HEK293 (cell line): ENCODE data around the gene SDC1.
A peak's percentile ranks its signal among the peaks of the same experiment; 100 is the strongest.

Source experiments
- CTCF ChIA-PET: fragments of 350-600 bp; formaldehyde crosslinking; extraction: SDS; loops from one replicate; lab custom pipeline; 2021; ENCODE audit warnings: antibody characterized with exemption; lab: Yijun Ruan, JAX
- POLR2A ChIA-PET: fragments of 300-600 bp; formaldehyde crosslinking; extraction: SDS; loops from one replicate; lab custom pipeline; 2020; ENCODE audit warnings: antibody characterized with exemption, inconsistent platforms; lab: Yijun Ruan, JAX
- H3K27ac ChIP-seq: fragments of 200-500 bp; sonication (Bioruptor generic); 2 replicates; pipeline ENCODE4 v1.5.1; 2014; ENCODE audit warnings: low read depth, low read length, control low read depth, inconsistent platforms; ENCODE audit errors: extremely low read depth
- H3K36me3 ChIP-seq, 2 experiments: fragments of 200-500 bp in 1 of 2; sonication (Bioruptor generic) in 1 of 2; 1 replicate in 1 of 2; 2 replicates in 1 of 2; pipeline ENCODE4 v1.5.1; 2014 to 2017; ENCODE audit warnings: inconsistent platforms in 2 of 2, low read length in 2 of 2; ENCODE audit not compliant: control insufficient read depth in 2 of 2, insufficient read depth in 1 of 2
- H3K4me1 ChIP-seq: fragments of 200-500 bp; sonication (Bioruptor generic); 2 replicates; pipeline ENCODE4 v1.5.1; 2014; ENCODE audit warnings: mild to moderate bottlenecking, low read length, inconsistent platforms; ENCODE audit not compliant: control insufficient read depth, insufficient read depth
- H3K4me3 ChIP-seq: 2 replicates; pipeline ENCODE4 v1.5.1; 2011; ENCODE audit warnings: low read depth, mild to moderate bottlenecking, control low read depth, low read length, moderate library complexity
- H3K9me3 ChIP-seq: fragments of 200-500 bp; sonication (Bioruptor generic); 2 replicates; pipeline ENCODE4 v1.5.1; 2014; ENCODE audit warnings: low read depth, low read length, inconsistent platforms; ENCODE audit not compliant: control insufficient read depth, insufficient read depth
- BCL11B ChIP-seq: fragments of 450-650 bp; formaldehyde crosslinking; IDR thresholded peaks from 2 replicates; pipeline ENCODE4 v1.5.1; 2016; ENCODE audit warnings: low read depth, missing biosample characterization, missing genetic modification characterization
- ELK4 ChIP-seq: IDR thresholded peaks from 2 replicates; pipeline ENCODE4 v1.6.1; 2011; ENCODE audit warnings: mild to moderate bottlenecking, low read depth, low read length, borderline replicate concordance
- GLIS1 ChIP-seq: fragments of 450-650 bp; formaldehyde crosslinking; IDR thresholded peaks from 2 replicates; pipeline ENCODE4 v1.5.1; 2016; ENCODE audit warnings: missing biosample characterization, missing genetic modification characterization
- PRDM6 ChIP-seq: fragments of 450-650 bp; formaldehyde crosslinking; IDR thresholded peaks from 2 replicates; pipeline ENCODE4 v1.5.1; 2017; ENCODE audit warnings: missing biosample characterization, missing genetic modification characterization
- REST ChIP-seq: fragments of 450-650 bp; formaldehyde crosslinking; IDR thresholded peaks from 2 replicates; pipeline ENCODE4 v1.5.1; 2016; ENCODE audit warnings: missing biosample characterization, missing genetic modification characterization
- ZFP3 ChIP-seq: fragments of 450-650 bp; formaldehyde crosslinking; IDR thresholded peaks from 2 replicates; pipeline ENCODE4 v1.5.1; 2016; ENCODE audit warnings: low read depth, missing biosample characterization, missing genetic modification characterization
- ZFP41 ChIP-seq: fragments of 450-650 bp; formaldehyde crosslinking; IDR thresholded peaks from 2 replicates; pipeline ENCODE4 v1.5.1; 2016; ENCODE audit warnings: missing biosample characterization, missing genetic modification characterization, borderline replicate concordance
- ZIC2 ChIP-seq: fragments of 450-650 bp; formaldehyde crosslinking; IDR thresholded peaks from 2 replicates; pipeline ENCODE4 v1.5.1; 2016; ENCODE audit warnings: missing biosample characterization, missing genetic modification characterization
- ZNF121 ChIP-seq: fragments of 450-650 bp; formaldehyde crosslinking; IDR thresholded peaks from 2 replicates; pipeline ENCODE4 v1.5.1; 2016; ENCODE audit warnings: missing biosample characterization, missing genetic modification characterization
- ZNF214 ChIP-seq: fragments of 450-650 bp; formaldehyde crosslinking; IDR thresholded peaks from 2 replicates; pipeline ENCODE4 v1.5.1; 2017; ENCODE audit warnings: missing biosample characterization, mild to moderate bottlenecking, missing genetic modification characterization, borderline replicate concordance
- ZNF223 ChIP-seq: fragments of 450-650 bp; formaldehyde crosslinking; IDR thresholded peaks from 2 replicates; pipeline ENCODE4 v1.5.1; 2016; ENCODE audit warnings: missing biosample characterization, missing genetic modification characterization
- ZNF274 ChIP-seq, 2 experiments: fragments of 200-500 bp in 1 of 2; fragments of 450-650 bp in 1 of 2; sonication (Bioruptor generic) in 1 of 2; formaldehyde crosslinking in 1 of 2; IDR thresholded peaks; 2 replicates each; pipeline versions ENCODE4 v1.5.1 to v1.6.1; 2014 to 2016; ENCODE audit warnings: borderline replicate concordance in 1 of 2, inconsistent platforms in 1 of 2, low read length in 1 of 2, missing biosample characterization in 1 of 2, missing genetic modification characterization in 1 of 2
- ZNF416 ChIP-seq: fragments of 450-650 bp; formaldehyde crosslinking; IDR thresholded peaks from 2 replicates; pipeline ENCODE4 v1.5.1; 2016; ENCODE audit warnings: missing biosample characterization, missing genetic modification characterization
- ZNF529 ChIP-seq: fragments of 450-650 bp; formaldehyde crosslinking; IDR thresholded peaks from 2 replicates; pipeline ENCODE4 v1.5.1; 2017; ENCODE audit warnings: missing genetic modification characterization, missing biosample characterization; ENCODE audit not compliant: insufficient replicate concordance
- ZNF560 ChIP-seq: fragments of 450-650 bp; formaldehyde crosslinking; IDR thresholded peaks from 2 replicates; pipeline ENCODE4 v1.5.1; 2017; ENCODE audit warnings: missing biosample characterization, missing genetic modification characterization, borderline replicate concordance
- ZNF623 ChIP-seq: fragments of 450-650 bp; formaldehyde crosslinking; IDR thresholded peaks from 2 replicates; pipeline ENCODE4 v1.5.1; 2016; ENCODE audit warnings: missing biosample characterization, missing genetic modification characterization
- ZNF830 ChIP-seq: fragments of 450-650 bp; IDR thresholded peaks from 2 replicates; pipeline ENCODE4 v1.5.0; 2018; ENCODE audit warnings: missing biosample characterization, missing genetic modification characterization, low read depth, mild to moderate bottlenecking, moderate library complexity
- TF ChIP-seq, protein P1 (sequence below): fragments of 450-650 bp; formaldehyde crosslinking; IDR thresholded peaks from 2 replicates; pipeline ENCODE4 v1.5.1; 2016; ENCODE audit warnings: missing biosample characterization, missing genetic modification characterization
- TF ChIP-seq, protein P2 (sequence below): fragments of 450-650 bp; formaldehyde crosslinking; IDR thresholded peaks from 2 replicates; pipeline ENCODE4 v1.5.1; 2016; ENCODE audit warnings: missing biosample characterization, missing genetic modification characterization, low read depth

Gene SDC1

GRCh38 chr2:20188201-20188600 lies 36.7 kb downstream of the SDC1 start:
- no peak overlapping the region for H3K4me3 ChIP-seq
- H3K36me3 ChIP-seq, result no peaks in the 10 kb centered on the region
- ChIA-PET CTCF (interaction anchor here (0.6 kb wide), 1 partner anchor 51 kb away, joined by 4 read pairs; no protein-coding TSS in a partner anchor), POLR2A (no interaction called here)
- H3K4me1 ChIP-seq, result peaks cover 5% of the 10 kb centered on the region; the same call in 1 of the 2 replicates
- H3K27ac ChIP-seq, result no peak overlapping the region
- no peaks in the 10 kb centered on the region for H3K9me3 ChIP-seq
- TF ChIP-seq BCL11B (tag by site-specific recombination) (no peak), ELK4 (no peak), ZFP3 (no peak)

GRCh38 chr2:20187331-20187730 lies 37.6 kb downstream of the SDC1 start:
- peaks cover 5% of the 10 kb centered on the region; the same call in 1 of the 2 replicates for H3K4me1 ChIP-seq
- H3K4me3 ChIP-seq, result no peak overlapping the region
- no peaks in the 10 kb centered on the region for H3K36me3 ChIP-seq
- no peak overlapping the region for H3K27ac ChIP-seq
- CTCF ChIA-PET, result no interaction called here
- POLR2A ChIA-PET, result no interaction called here
- H3K9me3 ChIP-seq, result no peaks in the 10 kb centered on the region
- TF ChIP-seq ZNF214 (no peak), ZIC2 (tag by site-specific recombination) (peak; percentile 96), GLIS1 (peak; percentile 90)

- Histone ChIP-seq H3K36me3 (no peaks in the 10 kb centered on the region), H3K9me3 (no peaks in the 10 kb centered on the region), H3K4me3 (no peak overlapping the region), H3K27ac (no peak overlapping the region), H3K4me1 (peaks cover 5% of the 10 kb centered on the region; the same call in 1 of the 2 replicates)
- no peak for TF ChIP-seq ZNF560 (tag by site-specific recombination)
- TF ChIP-seq REST, result no peak
- TF ChIP-seq, protein P1, sequence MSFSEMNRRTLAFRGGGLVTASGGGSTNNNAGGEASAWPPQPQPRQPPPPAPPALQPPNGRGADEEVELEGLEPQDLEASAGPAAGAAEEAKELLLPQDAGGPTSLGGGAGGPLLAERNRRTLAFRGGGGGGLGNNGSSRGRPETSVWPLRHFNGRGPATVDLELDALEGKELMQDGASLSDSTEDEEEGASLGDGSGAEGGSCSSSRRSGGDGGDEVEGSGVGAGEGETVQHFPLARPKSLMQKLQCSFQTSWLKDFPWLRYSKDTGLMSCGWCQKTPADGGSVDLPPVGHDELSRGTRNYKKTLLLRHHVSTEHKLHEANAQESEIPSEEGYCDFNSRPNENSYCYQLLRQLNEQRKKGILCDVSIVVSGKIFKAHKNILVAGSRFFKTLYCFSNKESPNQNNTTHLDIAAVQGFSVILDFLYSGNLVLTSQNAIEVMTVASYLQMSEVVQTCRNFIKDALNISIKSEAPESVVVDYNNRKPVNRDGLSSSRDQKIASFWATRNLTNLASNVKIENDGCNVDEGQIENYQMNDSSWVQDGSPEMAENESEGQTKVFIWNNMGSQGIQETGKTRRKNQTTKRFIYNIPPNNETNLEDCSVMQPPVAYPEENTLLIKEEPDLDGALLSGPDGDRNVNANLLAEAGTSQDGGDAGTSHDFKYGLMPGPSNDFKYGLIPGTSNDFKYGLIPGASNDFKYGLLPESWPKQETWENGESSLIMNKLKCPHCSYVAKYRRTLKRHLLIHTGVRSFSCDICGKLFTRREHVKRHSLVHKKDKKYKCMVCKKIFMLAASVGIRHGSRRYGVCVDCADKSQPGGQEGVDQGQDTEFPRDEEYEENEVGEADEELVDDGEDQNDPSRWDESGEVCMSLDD (tag by site-specific recombination), result no peak
- TF ChIP-seq, protein P2, sequence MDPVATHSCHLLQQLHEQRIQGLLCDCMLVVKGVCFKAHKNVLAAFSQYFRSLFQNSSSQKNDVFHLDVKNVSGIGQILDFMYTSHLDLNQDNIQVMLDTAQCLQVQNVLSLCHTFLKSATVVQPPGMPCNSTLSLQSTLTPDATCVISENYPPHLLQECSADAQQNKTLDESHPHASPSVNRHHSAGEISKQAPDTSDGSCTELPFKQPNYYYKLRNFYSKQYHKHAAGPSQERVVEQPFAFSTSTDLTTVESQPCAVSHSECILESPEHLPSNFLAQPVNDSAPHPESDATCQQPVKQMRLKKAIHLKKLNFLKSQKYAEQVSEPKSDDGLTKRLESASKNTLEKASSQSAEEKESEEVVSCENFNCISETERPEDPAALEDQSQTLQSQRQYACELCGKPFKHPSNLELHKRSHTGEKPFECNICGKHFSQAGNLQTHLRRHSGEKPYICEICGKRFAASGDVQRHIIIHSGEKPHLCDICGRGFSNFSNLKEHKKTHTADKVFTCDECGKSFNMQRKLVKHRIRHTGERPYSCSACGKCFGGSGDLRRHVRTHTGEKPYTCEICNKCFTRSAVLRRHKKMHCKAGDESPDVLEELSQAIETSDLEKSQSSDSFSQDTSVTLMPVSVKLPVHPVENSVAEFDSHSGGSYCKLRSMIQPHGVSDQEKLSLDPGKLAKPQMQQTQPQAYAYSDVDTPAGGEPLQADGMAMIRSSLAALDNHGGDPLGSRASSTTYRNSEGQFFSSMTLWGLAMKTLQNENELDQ (tag by site-specific recombination), result no peak
- TF ChIP-seq ZNF416 (tag by site-specific recombination), result no peak
- no peak for TF ChIP-seq ZNF830 (tag by site-specific recombination)
- TF ChIP-seq ZNF529, result no peak
- no peak for TF ChIP-seq ZNF223
- no peak for TF ChIP-seq ZNF623 (tag by site-specific recombination)
- no peak for TF ChIP-seq PRDM6
- no peak for TF ChIP-seq ZNF121 (tag by site-specific recombination)
- no peak for TF ChIP-seq ZFP41 (tag by site-specific recombination)
- no peak for TF ChIP-seq BCL11B (tag by site-specific recombination)
- no peak for TF ChIP-seq ZNF274 (IDR thresholded peaks at IDR 0.05; ENCODE audit: low read length)
- TF ChIP-seq ZNF274 (tag by site-specific recombination; IDR thresholded peaks at IDR 0.05; ENCODE audit: borderline replicate concordance), result no peak
- CTCF ChIA-PET, result no interaction called here
- POLR2A ChIA-PET, result no interaction called here
Measured at GRCh38 chr2:20186855-20187187, 38.1 kb downstream of the SDC1 start.
